ENCODE measurements around the gene PIK3CD.

Gene PIK3CD

GRCh38 chr1:9720785-9721605, 69.5 kb downstream of the PIK3CD start:
- no peak for TF ChIP-seq CTCF (IDR thresholded peaks at IDR 0.05; ENCODE audit: low read depth, low read length, missing control alignments)
- DNase-seq (ENCODE audit: low read depth): no peak

GRCh38 chr1:9721606-9722377, 70.3 kb downstream of the PIK3CD start:
- peak; percentile 69 for TF ChIP-seq CTCF (IDR thresholded peaks at IDR 0.05; ENCODE audit: low read depth, low read length, missing control alignments)

More at GRCh38 chr1:9720785-9721605, 69.5 kb downstream of the PIK3CD start:
- no peak overlapping the region for H3K4me3 ChIP-seq (ENCODE audit: low read depth, low read length)

GRCh38 chr1:9722378-9722749, 70.8 kb downstream of the PIK3CD start:
- H3K4me3 ChIP-seq (ENCODE audit: low read depth, low read length): no peak overlapping the region
- no peak for TF ChIP-seq CTCF (IDR thresholded peaks at IDR 0.05; ENCODE audit: low read depth, low read length, missing control alignments)
- DNase-seq (ENCODE audit: low read depth): no peak

More at GRCh38 chr1:9721606-9722377, 70.3 kb downstream of the PIK3CD start:
- DNase-seq (ENCODE audit: low read depth): no peak
- H3K4me3 ChIP-seq (ENCODE audit: low read depth, low read length): no peak overlapping the region

GRCh38 chr1:9723068-9723805, 71.7 kb downstream of the PIK3CD start:
- H3K4me3 ChIP-seq (ENCODE audit: low read depth, low read length): no peak overlapping the region
- no peak for DNase-seq (ENCODE audit: low read depth)
- no peak for TF ChIP-seq CTCF (IDR thresholded peaks at IDR 0.05; ENCODE audit: low read depth, low read length, missing control alignments)

DNA sequence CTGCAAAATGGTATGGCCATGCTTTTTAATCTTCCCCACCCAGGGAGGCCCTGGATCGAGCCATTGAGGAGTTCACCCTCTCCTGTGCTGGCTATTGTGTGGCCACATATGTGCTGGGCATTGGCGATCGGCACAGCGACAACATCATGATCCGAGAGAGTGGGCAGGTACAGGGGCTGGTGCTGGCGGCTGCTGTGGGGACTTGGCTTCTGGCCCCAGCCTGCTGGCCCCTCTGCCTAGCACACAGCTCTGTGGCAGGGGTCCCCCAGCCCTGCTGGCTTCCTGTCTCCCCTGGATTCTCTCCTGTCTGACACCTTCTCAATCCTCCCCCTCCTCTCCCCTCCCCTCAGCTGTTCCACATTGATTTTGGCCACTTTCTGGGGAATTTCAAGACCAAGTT, 72.4 kb downstream of the PIK3CD start:
- no peak overlapping the region for H3K4me3 ChIP-seq (ENCODE audit: low read depth, low read length)
- no peak for TF ChIP-seq CTCF (IDR thresholded peaks at IDR 0.05; ENCODE audit: low read depth, low read length, missing control alignments)
- DNase-seq (ENCODE audit: low read depth): no peak

- TF ChIP-seq CTCF (IDR thresholded peaks at IDR 0.05; ENCODE audit: low read depth, low read length, missing control alignments): peak; percentile 91
- DNase-seq (ENCODE audit: low read depth): no peak
- H3K4me3 ChIP-seq (ENCODE audit: low read depth, low read length): no peak overlapping the region
Observed at GRCh38 chr1:9724706-9725476, 73.4 kb downstream of the PIK3CD start.
